Mesothelial cell of epicardium (in vitro differentiated cells): ENCODE results near the gene MFAP3L. TPM values are rescaled to one million over a fixed set of nuclear protein-coding genes. Genes with fewer than 3 reads are reported as not detected.

Experiments
- DNase-seq, 2 experiments: peaks; one replicate each; pipeline ENCODE4 v3.0.0; 2021; ENCODE audit warnings: low spot score in 2 of 2; ENCODE audit not compliant: unreplicated experiment in 2 of 2
- H3K27ac Mint-ChIP-seq: 2 replicates; pipeline ENCODE4 v1.8.0; 2021; ENCODE audit warnings: mixed read lengths
- H3K27me3 Mint-ChIP-seq: 2 replicates; pipeline ENCODE4 v1.8.0; 2021; ENCODE audit warnings: low read depth, mixed read lengths
- H3K36me3 Mint-ChIP-seq: 2 replicates; pipeline ENCODE4 v1.8.0; 2021; ENCODE audit warnings: mixed read lengths
- H3K4me1 Mint-ChIP-seq: 2 replicates; pipeline ENCODE4 v1.8.0; 2021; ENCODE audit warnings: mixed read lengths
- H3K4me3 Mint-ChIP-seq: 2 replicates; pipeline ENCODE4 v1.8.0; 2021; ENCODE audit warnings: mild to moderate bottlenecking, moderate library complexity, mixed read lengths
- H3K9me3 Mint-ChIP-seq: 2 replicates; pipeline ENCODE4 v1.8.0; 2021; ENCODE audit warnings: mixed read lengths
- total RNA-seq: library from RNA; stranded (reverse); gene quantifications from 3 replicates; pipeline ENCODE4 v1.2.1, GENCODE V29; 2021
- TF ChIP-seq, protein P1 (sequence below): fragments of 200-600 bp; sonication (generic); IDR thresholded peaks from one replicate; pipeline ENCODE4 v1.5.0; 2021; ENCODE audit warnings: antibody characterized with exemption; ENCODE audit not compliant: unreplicated experiment

MFAP3L gene
- total RNA-seq, 1 donor from 2014 or later = 2.1 TPM

DNA sequence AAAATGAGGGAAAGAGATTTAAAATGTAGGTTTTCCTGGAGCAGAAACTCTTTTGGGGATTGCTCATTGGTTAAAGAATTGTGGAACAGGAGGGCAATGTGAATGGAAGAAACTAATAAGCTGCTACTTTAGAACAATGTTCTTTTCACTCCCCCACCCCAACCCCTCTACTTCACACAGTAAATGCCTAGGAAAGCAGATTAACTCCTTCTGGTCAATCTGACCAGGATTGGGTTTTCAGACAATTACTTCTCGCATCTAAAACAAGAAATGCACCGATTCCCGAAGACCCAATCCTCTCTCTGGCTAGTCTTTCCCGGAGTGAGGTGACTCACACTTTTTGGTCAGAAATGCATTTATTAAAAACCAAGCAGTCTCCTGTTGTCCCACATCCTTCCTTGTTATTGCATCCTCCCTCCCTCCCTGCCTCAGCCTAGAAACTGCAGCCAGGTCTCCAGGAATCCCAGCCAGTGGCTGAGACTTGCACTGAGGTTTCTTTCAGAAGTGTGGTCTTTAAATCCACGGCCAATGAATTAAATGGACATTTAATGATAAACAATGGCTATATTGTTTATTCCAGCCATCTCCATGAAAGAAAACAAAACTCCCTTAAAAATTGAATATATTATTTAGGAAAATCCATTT is 21.4 kb downstream of the MFAP3L start:
- no peak for DNase-seq
- no peak overlapping the region for H3K4me3 Mint-ChIP-seq
- no peak overlapping the region for H3K27ac Mint-ChIP-seq
- TF ChIP-seq, protein P1, sequence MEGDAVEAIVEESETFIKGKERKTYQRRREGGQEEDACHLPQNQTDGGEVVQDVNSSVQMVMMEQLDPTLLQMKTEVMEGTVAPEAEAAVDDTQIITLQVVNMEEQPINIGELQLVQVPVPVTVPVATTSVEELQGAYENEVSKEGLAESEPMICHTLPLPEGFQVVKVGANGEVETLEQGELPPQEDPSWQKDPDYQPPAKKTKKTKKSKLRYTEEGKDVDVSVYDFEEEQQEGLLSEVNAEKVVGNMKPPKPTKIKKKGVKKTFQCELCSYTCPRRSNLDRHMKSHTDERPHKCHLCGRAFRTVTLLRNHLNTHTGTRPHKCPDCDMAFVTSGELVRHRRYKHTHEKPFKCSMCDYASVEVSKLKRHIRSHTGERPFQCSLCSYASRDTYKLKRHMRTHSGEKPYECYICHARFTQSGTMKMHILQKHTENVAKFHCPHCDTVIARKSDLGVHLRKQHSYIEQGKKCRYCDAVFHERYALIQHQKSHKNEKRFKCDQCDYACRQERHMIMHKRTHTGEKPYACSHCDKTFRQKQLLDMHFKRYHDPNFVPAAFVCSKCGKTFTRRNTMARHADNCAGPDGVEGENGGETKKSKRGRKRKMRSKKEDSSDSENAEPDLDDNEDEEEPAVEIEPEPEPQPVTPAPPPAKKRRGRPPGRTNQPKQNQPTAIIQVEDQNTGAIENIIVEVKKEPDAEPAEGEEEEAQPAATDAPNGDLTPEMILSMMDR = no peak
- H3K36me3 Mint-ChIP-seq = no peaks in the 10 kb centered on the region
- H3K9me3 Mint-ChIP-seq = no peaks in the 10 kb centered on the region
- no peaks in the 10 kb centered on the region for H3K4me1 Mint-ChIP-seq
- no peaks in the 10 kb centered on the region for H3K27me3 Mint-ChIP-seq

DNA sequence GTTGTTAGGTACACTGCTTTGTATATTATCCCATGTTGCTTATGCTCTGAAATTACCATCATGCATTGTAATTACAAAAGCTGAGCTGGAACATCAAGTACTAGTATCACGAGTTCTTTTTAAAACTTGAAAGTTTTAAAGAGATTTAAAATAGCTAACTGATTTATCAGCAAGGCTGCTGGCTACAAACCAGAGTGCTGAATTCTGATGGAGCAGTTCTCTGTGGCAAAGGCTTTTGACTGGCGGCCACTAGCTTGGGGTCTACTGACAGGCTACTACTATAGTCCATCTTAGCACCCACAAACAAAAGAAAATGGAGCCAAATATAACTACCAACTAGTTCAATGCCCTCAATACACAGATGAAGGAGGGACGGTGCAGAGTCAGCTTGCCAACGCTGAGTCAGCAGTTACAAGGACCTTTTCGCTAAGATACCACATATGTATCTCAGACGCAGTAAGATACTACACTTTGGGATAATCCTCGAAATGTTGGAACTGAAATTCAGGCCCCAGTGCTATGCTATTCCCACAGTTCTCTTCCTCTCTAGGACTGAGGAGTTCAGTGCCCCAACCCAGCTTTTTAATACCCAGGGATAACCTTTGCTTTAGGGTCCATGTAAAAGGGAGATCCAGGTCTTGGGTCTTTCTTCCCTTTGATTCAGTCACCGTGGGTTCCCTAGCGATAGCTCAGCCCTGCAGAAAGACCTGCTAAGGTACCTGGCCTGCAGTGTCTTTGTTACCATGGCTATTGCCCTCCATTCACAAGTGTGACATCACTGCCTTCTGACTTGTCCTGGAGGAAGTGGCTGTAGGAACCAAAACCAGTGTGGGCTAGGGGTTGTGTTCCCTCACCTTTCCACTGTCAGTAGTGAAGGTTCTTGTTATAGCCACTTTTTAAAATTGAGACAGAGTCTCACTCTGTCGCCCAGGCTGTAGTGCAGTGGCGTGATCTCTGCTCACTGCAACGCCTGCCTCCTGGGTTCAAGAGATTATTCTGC is 22.8 kb downstream of the MFAP3L start:
- H3K4me1 Mint-ChIP-seq = no peaks in the 10 kb centered on the region
- no peak overlapping the region for H3K4me3 Mint-ChIP-seq
- H3K36me3 Mint-ChIP-seq = no peaks in the 10 kb centered on the region
- no peak for DNase-seq
- no peaks in the 10 kb centered on the region for H3K9me3 Mint-ChIP-seq
- no peak overlapping the region for H3K27ac Mint-ChIP-seq
- TF ChIP-seq, protein P1 = no peak
- no peaks in the 10 kb centered on the region for H3K27me3 Mint-ChIP-seq

DNA sequence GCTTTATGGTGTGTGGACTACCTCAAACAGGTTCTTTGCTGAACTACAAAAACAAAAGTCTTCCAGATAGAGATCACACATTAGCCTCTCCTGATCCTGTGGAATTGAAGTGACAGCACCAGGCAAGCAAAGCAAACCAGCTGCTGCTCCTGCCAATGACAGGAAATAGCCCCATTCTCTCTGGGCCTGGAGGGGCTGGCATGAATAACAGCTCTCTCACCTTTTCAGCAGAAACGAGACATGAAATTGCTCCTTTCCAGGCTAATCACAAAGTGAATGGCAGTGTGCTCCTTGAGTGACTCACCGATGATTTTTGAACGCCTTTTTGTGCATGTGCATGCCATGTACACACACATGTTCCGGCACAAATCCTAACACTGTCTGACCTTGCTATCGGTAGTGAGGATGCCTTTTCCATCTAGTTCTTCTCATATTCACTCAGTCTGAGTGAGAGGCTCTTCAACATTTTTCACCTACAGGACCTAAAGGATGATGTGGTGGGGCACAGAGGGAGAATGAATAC is 24.4 kb downstream of the MFAP3L start:
- H3K4me3 Mint-ChIP-seq = no peak overlapping the region
- TF ChIP-seq, protein P1 = no peak
- H3K4me1 Mint-ChIP-seq = no peaks in the 10 kb centered on the region
- no peak for DNase-seq
- H3K9me3 Mint-ChIP-seq = no peaks in the 10 kb centered on the region
- H3K36me3 Mint-ChIP-seq = no peaks in the 10 kb centered on the region
- H3K27ac Mint-ChIP-seq = no peak overlapping the region
- no peaks in the 10 kb centered on the region for H3K27me3 Mint-ChIP-seq

DNA sequence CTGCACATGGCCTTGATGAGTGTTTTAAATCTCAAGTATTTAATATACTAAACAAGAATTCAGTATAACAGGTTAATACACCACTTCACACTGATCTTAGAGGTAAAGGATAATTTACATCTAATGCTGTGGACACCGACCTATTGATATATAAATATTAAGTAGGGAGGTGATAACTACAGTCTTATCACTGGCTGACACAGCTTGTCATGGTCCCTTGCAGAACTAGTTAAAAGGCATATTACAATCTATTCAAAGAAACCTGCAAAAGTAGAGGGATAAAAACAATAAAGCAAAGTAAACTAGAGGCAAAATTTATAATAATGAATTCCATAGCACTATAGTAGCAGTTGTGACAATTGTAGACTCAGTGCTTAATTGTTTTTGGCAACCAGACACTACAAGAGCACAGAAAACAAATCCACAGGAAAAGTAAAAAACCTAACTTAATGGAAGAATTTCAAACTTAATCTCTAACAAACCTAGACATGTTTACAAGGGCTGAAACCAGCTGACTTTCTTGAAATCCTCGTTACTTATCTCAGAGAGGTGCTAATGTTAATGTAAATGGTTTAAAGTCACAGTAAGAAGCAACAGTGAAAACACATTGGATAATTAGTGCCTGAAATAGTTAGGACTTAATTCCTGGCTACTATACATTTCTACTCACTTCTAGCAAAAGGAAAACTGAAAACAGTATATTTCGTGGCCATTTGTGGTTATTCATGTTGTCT is 25.0 kb downstream of the MFAP3L start:
- Mint-ChIP-seq H3K4me3 (no peak overlapping the region), H3K27ac (no peak overlapping the region), H3K36me3 (no peaks in the 10 kb centered on the region), H3K4me1 (no peaks in the 10 kb centered on the region), H3K9me3 (no peaks in the 10 kb centered on the region), H3K27me3 (no peaks in the 10 kb centered on the region)
- TF ChIP-seq, protein P1 = no peak
- no peak for DNase-seq

DNA sequence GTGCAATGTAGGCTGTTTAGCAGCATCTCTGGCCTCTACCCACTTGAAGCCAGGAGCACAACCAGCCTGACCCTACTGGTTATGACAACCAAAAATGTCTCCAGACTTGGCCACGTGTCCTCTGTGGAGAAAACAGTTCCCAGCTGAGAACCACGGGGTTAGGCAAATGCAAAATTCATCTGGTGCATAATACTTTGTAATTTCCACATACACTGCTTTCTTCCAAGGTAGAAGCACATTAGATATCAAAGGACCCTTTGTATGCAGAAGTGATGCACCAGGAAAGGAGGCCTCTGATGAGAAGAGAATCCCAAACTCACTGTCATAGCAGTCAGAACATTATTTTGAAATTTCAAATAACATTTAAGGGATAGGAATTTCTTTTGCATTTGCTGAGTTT is 26.3 kb downstream of the MFAP3L start:
- H3K9me3 Mint-ChIP-seq = no peaks in the 10 kb centered on the region
- TF ChIP-seq, protein P1 = no peak
- H3K27me3 Mint-ChIP-seq = no peaks in the 10 kb centered on the region
- H3K4me1 Mint-ChIP-seq = no peaks in the 10 kb centered on the region
- no peak for DNase-seq
- H3K27ac Mint-ChIP-seq = no peak overlapping the region
- H3K4me3 Mint-ChIP-seq = no peak overlapping the region
- H3K36me3 Mint-ChIP-seq = no peaks in the 10 kb centered on the region
